Large intestine (tissue), 3 donors: ENCODE results near the gene CDH13. TPM values are rescaled to one million over a fixed set of nuclear protein-coding genes. Genes with fewer than 3 reads are reported as not detected.

ENCODE experiments used
- DNase-seq, 2 donors: peaks; one replicate each; pipeline versions ENCODE4 v3.0.0 to v3.0.0-alpha.2; 2013
- H3K27ac ChIP-seq: one replicate; pipeline ENCODE4 v1.5.1; 2013; ENCODE audit warnings: low read length
- H3K27me3 ChIP-seq: 2 replicates; pipeline ENCODE4 v1.6.1; 2013; ENCODE audit warnings: low read length; ENCODE audit not compliant: control insufficient read depth, insufficient read depth
- H3K36me3 ChIP-seq: 2 replicates; pipeline ENCODE4 v1.6.1; 2013; ENCODE audit warnings: low read length; ENCODE audit not compliant: control insufficient read depth, insufficient read depth
- H3K4me1 ChIP-seq: one replicate; pipeline ENCODE4 v1.6.1; 2013; ENCODE audit warnings: low read length; ENCODE audit not compliant: control insufficient read depth, insufficient read depth
- H3K4me3 ChIP-seq: one replicate; pipeline ENCODE4 v1.5.1; 2013; ENCODE audit warnings: low read length
- H3K9me3 ChIP-seq: one replicate; pipeline ENCODE4 v1.6.1; 2013; ENCODE audit warnings: mild to moderate bottlenecking, low read depth, low read length, moderate library complexity; ENCODE audit not compliant: control insufficient read depth
- WGBS: methylation state at CpG from one replicate; pipeline ENCODE4 v1.1.5; 2013; ENCODE audit warnings: low lambda C conversion rate; ENCODE audit not compliant: insufficient coverage; 5-methylcytosine and 5-hydroxymethylcytosine counted together
- polyA plus RNA-seq: library from polyadenylated mRNA; unstranded; fragments of 120-200 nt; gene quantifications from one replicate; pipeline ENCODE4 v1.2.1, GENCODE V29; 2013

Gene CDH13
- polyA plus RNA-seq, 1 donor = 17.1 TPM

GRCh38 chr16:83027973-83028372, 401.2 kb downstream of the CDH13 start:
- Histone ChIP-seq H3K9me3 (no peaks in the 10 kb centered on the region), H3K27me3 (no peaks in the 10 kb centered on the region), H3K27ac (no peak overlapping the region), H3K4me3 (no peak overlapping the region), H3K36me3 (no peaks in the 10 kb centered on the region), H3K4me1 (no peaks in the 10 kb centered on the region)
- WGBS = no CpG with 5 or more reads among the region's 3 CpGs
- DNase-seq = no peak

GRCh38 chr16:83029467-83029866, 402.7 kb downstream of the CDH13 start:
- no peaks in the 10 kb centered on the region for H3K9me3 ChIP-seq
- no peak overlapping the region for H3K27ac ChIP-seq
- H3K4me1 ChIP-seq = no peaks in the 10 kb centered on the region
- no peaks in the 10 kb centered on the region for H3K27me3 ChIP-seq
- no peak for DNase-seq
- H3K36me3 ChIP-seq = no peaks in the 10 kb centered on the region
- WGBS = 100% methylated on average over 1 of the region's 2 CpGs
- no peak overlapping the region for H3K4me3 ChIP-seq

- Histone ChIP-seq H3K4me1 (no peaks in the 10 kb centered on the region), H3K36me3 (no peaks in the 10 kb centered on the region), H3K27ac (no peak overlapping the region), H3K27me3 (no peaks in the 10 kb centered on the region), H3K4me3 (no peak overlapping the region), H3K9me3 (no peaks in the 10 kb centered on the region)
- WGBS = no CpG with 5 or more reads among the region's 3 CpGs
- no peak for DNase-seq
Measured at GRCh38 chr16:83031524-83031923, 404.8 kb downstream of the CDH13 start.

- no CpG with 5 or more reads among the region's 2 CpGs for WGBS
Measured at GRCh38 chr16:83037102-83037501, 410.3 kb downstream of the CDH13 start.

GRCh38 chr16:83037884-83038283, 411.1 kb downstream of the CDH13 start:
- Histone ChIP-seq H3K27ac (no peak overlapping the region), H3K4me1 (no peaks in the 10 kb centered on the region), H3K4me3 (no peak overlapping the region), H3K36me3 (no peaks in the 10 kb centered on the region), H3K27me3 (no peaks in the 10 kb centered on the region), H3K9me3 (no peaks in the 10 kb centered on the region)
- WGBS = no CpG with 5 or more reads among the region's 2 CpGs
- no peak for DNase-seq

More at GRCh38 chr16:83037102-83037501, 410.3 kb downstream of the CDH13 start:
- DNase-seq = no peak
- Histone ChIP-seq H3K4me1 (no peaks in the 10 kb centered on the region), H3K9me3 (no peaks in the 10 kb centered on the region), H3K27ac (no peak overlapping the region), H3K27me3 (no peaks in the 10 kb centered on the region), H3K36me3 (no peaks in the 10 kb centered on the region), H3K4me3 (no peak overlapping the region)

GRCh38 chr16:83040174-83040573, 413.4 kb downstream of the CDH13 start:
- DNase-seq = no peak
- Histone ChIP-seq H3K9me3 (no peaks in the 10 kb centered on the region), H3K4me1 (no peaks in the 10 kb centered on the region), H3K36me3 (no peaks in the 10 kb centered on the region), H3K27me3 (no peaks in the 10 kb centered on the region), H3K27ac (no peak overlapping the region), H3K4me3 (no peak overlapping the region)
- WGBS = no CpG with 5 or more reads among the region's 4 CpGs

- H3K4me3 ChIP-seq = no peak overlapping the region
- no peaks in the 10 kb centered on the region for H3K9me3 ChIP-seq
- no peaks in the 10 kb centered on the region for H3K36me3 ChIP-seq
- no CpG with 5 or more reads among the region's 10 CpGs for WGBS
- H3K27me3 ChIP-seq = no peaks in the 10 kb centered on the region
- DNase-seq = no peak
- H3K27ac ChIP-seq = no peak overlapping the region
- H3K4me1 ChIP-seq = no peaks in the 10 kb centered on the region
Measured at GRCh38 chr16:83044589-83044988, 417.8 kb downstream of the CDH13 start.

GRCh38 chr16:83045790-83046189, 419.0 kb downstream of the CDH13 start:
- H3K9me3 ChIP-seq = no peaks in the 10 kb centered on the region
- no peaks in the 10 kb centered on the region for H3K27me3 ChIP-seq
- no peak for DNase-seq
- no peaks in the 10 kb centered on the region for H3K4me1 ChIP-seq
- no peak overlapping the region for H3K4me3 ChIP-seq
- H3K36me3 ChIP-seq = no peaks in the 10 kb centered on the region
- H3K27ac ChIP-seq = no peak overlapping the region

GRCh38 chr16:83046664-83047063, 419.9 kb downstream of the CDH13 start:
- Histone ChIP-seq H3K9me3 (no peaks in the 10 kb centered on the region), H3K27me3 (no peaks in the 10 kb centered on the region), H3K27ac (no peak overlapping the region), H3K36me3 (no peaks in the 10 kb centered on the region), H3K4me3 (no peak overlapping the region), H3K4me1 (no peaks in the 10 kb centered on the region)
- 0% methylated on average over 1 of the region's 2 CpGs for WGBS
- peak; percentile 29 to 58 for DNase-seq

- Histone ChIP-seq H3K4me1 (no peaks in the 10 kb centered on the region), H3K9me3 (no peaks in the 10 kb centered on the region), H3K27ac (no peak overlapping the region), H3K27me3 (no peaks in the 10 kb centered on the region), H3K4me3 (no peak overlapping the region), H3K36me3 (no peaks in the 10 kb centered on the region)
- WGBS = 82% methylated on average over 2 of the region's 2 CpGs
- DNase-seq = no peak
Measured at GRCh38 chr16:83051451-83051850, 424.7 kb downstream of the CDH13 start.

GRCh38 chr16:83054283-83054682, 427.5 kb downstream of the CDH13 start:
- DNase-seq = peak; percentile 43 to 74
- no peaks in the 10 kb centered on the region for H3K36me3 ChIP-seq
- H3K27me3 ChIP-seq = no peaks in the 10 kb centered on the region
- H3K9me3 ChIP-seq = no peaks in the 10 kb centered on the region
- peak overlapping the region; percentile 33 for H3K27ac ChIP-seq
- H3K4me3 ChIP-seq = no peak overlapping the region
- whole genome bisulfite sequencing = 71% methylated on average over 1 of the region's 2 CpGs
- no peaks in the 10 kb centered on the region for H3K4me1 ChIP-seq
